ENCODE measurements around the gene TRAPPC6A.

Gene TRAPPC6A

DNA sequence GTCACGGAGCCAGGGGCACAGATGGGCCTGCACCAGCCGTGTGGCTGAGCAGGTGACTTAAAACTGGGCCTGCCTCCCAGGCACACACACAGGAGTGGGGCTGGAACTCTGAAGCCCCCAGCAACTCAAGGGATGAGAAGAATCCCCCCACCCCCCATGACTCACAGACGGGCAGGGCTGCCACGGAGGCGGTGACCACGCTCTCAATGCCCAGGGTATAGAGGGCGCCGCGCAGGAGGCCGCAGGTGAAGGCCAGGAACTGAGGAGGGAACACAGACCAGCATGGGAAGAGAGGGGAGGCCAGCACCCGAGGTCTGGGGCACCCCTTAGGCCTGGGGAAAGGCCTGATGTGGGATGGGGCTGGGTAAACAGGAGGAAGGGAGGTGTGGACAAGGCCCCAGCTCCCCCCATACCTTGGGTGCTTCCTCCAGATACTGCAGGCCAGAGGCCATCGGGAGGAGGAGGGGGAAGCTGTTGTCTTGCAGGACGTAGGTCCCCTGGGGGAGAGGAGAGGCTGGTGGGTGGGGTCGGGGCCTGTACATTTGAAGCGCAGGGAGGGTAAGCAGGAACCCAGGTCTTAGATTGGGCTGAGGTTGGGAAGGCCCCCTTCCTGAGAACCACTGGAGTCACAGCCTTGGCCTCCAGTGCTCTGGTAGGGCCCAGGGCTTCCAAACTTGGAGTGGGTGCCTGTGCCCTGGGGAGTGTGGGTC is 14.1 kb downstream of the TRAPPC6A start:
- DNase-seq (ENCODE audit: extremely low read depth in 1 of 2, low read depth in 1 of 2): no peak

- no peak for DNase-seq (ENCODE audit: extremely low read depth in 1 of 2, low read depth in 1 of 2)
Observed at GRCh38 chr19:45163156-45163555, 14.9 kb downstream of the TRAPPC6A start.

DNA sequence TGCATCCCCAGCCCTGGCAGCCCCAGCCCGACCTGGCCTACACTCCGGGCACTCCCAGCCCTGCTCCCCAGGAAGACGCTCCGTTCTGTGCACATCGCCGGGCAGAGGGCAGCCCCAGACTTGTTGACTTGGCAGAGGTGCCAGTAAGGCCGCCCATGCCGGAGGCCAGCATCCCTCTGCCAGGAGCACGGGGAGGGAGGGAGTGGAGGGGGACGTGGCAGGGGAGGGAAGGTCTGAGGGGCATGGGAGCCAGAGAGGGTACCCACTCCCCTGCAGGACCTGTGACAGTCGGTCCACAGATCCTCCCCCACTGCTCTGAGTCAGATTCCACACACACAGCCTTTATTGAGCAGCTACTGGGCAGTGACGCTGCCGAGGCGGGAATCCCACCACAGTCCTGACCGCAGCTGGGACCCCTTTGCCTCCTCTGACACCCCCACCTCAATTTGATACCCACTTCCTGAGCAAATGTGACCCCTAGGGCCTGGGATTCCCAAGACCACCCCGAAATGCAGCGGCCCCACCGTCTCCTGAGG is 15.4 kb downstream of the TRAPPC6A start:
- DNase-seq (ENCODE audit: extremely low read depth in 1 of 2, low read depth in 1 of 2): no peak

GRCh38 chr19:45161738-45162607 is 16.1 kb downstream of the TRAPPC6A start:
- DNase-seq (ENCODE audit: extremely low read depth in 1 of 2, low read depth in 1 of 2): no peak

DNA sequence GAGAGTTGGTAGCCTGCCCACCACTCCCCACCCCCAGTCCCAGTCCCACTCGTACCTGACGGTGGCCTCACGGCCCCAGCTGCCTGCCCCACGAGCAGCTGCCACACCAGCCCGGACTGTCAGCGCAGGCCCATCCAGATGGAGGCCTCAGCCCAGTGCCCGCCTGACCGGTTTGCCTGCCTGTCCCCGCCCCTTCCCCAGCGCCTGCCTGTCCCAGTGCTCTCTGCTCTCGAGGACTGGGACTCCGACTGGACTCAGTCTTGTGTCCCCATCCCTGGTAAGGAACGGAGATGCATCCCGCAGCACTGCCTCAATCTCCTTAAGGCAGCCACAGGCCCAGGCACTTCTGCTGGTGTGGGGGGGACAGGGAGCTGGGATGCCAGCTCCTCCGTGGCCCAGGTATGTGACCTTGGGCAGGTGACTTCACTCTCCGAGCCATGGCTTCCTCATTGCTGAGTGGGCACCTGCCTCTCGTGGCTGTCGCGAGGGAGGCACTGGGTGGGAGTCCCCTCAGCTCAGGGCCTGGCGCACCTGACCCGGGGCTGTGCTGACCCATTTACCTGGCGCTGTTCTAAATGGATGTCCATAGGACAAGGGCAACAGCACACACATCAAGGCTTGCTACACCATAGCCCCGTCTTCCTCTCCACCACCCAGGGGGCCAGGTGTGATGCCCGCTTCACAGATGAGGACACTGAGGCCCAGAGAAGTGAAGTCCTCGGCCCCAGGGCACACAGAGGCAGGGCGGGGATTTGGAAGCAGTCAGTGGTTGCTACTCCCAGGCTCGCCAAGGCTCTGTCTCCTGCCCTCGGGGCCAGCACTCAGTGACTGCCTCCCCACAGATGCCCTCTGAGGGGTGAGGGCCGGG is 16.9 kb downstream of the TRAPPC6A start, which contains the start of gene NKPD1:
Gene NKPD1 (minus strand): TSS at position 113 of the 868 bp plus-strand sequence. CDS start 832 bp downstream, outside the sequence.
- DNase-seq (ENCODE audit: extremely low read depth in 1 of 2, low read depth in 1 of 2): no peak

- no peak for DNase-seq (ENCODE audit: extremely low read depth in 1 of 2, low read depth in 1 of 2)
Observed at GRCh38 chr19:45159971-45160324, 18.1 kb downstream of the TRAPPC6A start.

GRCh38 chr19:45159210-45159970 is 18.6 kb downstream of the TRAPPC6A start:
- DNase-seq (ENCODE audit: extremely low read depth in 1 of 2, low read depth in 1 of 2): no peak

- DNase-seq (ENCODE audit: extremely low read depth in 1 of 2, low read depth in 1 of 2): no peak
Observed at GRCh38 chr19:45158503-45159209, 19.4 kb downstream of the TRAPPC6A start.

DNA sequence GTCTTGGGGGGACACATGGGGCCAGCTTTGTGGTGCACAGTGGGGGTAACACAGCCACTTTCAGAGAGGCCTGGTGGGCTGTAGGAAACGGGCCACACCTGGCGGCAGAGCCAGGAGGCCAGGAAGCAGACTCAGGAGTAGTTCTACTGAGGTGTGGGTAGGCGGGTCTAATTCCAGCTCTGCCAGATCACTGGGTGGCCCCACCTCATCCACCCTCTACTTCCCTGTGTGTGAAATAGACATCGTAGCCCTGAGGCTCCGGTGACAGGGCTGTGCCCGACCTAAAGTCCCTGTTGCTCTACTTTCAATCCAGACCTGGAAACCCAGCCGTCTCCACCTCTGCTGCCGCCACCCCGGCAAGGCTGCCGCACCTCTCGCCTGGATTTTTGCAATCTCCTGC is 21.3 kb downstream of the TRAPPC6A start:
- no peak for DNase-seq (ENCODE audit: extremely low read depth in 1 of 2, low read depth in 1 of 2)

- no peak for DNase-seq (ENCODE audit: extremely low read depth in 1 of 2, low read depth in 1 of 2)
Observed at GRCh38 chr19:45156011-45156630, 21.9 kb downstream of the TRAPPC6A start.

DNA sequence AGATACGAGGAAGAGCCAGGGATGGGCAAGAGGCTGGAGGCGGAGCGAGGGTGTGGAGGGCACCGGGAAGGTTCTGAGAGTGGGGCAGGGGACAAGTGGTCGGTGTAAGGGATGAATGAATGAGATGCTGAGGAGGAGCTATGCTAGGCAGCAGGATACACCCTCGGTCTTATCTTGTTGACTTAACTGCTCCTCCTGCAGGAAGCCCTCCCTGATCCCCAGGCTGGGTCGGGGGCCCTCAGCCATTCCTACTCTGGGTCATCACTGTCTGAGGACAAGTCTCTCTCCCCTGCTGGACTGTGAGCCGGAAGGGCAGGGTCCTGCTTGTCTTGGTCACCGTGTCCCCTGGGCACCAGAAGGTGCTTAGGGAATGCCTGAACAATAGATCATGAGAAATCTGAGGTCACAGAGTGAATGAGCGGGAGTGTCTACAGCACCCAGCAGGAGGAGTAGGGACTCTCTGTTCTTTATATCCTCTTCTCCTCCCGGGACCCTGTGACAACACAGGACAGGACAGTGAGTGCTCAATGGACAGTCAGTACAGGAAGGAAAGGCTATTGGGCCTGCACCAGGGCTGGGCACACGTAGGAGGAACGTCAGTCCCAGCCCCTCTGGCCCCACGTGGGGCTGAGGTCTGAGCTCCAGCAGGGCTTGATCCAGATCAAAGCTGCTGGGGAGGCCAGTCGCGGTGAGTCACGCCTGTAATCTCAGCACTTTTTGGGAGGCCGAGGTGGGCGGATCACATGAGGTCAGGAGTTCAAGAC is 23.8 kb downstream of the TRAPPC6A start:
- DNase-seq (ENCODE audit: extremely low read depth in 1 of 2, low read depth in 1 of 2): no peak

GRCh38 chr19:45153339-45154063 is 24.5 kb downstream of the TRAPPC6A start:
- DNase-seq (ENCODE audit: extremely low read depth in 1 of 2, low read depth in 1 of 2): no peak

DNA sequence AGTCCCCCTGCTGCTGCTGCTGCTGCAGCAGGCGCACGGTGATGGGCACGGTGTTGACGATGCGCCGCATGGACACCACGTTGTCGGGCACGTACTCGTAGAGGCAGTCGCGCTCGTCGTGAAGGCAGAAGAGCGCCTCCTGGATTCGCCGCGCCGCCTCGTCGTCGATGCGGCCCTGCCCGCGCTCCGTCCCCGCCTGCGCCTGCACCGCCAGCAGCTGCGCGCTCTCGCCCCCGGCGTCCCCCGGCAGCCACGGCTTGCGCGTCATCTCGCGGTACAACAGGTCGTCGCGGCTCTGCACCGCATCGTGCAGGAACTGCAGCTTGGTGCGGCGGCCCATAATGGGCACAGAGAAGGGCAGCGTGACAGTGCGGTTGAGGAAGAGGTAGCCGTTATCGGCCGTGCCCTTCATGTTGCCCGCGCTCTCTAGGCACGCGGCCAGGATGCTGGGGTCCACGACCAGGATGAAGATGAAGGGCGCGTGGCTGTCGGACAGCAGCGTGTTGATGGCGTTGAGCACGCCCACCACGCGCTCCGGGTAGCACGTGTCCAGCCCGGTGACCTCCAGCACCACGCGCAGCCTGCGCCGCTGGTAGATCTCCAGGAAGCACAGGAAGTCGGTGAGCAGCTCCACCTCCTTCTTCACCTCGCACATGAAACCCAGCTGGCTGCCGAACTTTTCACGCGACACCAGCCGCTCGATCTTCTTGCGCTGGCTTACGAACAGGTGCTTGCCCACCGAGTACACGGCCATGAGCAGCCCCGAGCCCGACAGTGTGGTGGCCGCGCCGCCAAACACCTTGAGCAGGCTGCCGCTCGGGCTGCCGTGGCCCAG is 25.3 kb downstream of the TRAPPC6A start:
- no peak for DNase-seq (ENCODE audit: extremely low read depth in 1 of 2, low read depth in 1 of 2)

DNA sequence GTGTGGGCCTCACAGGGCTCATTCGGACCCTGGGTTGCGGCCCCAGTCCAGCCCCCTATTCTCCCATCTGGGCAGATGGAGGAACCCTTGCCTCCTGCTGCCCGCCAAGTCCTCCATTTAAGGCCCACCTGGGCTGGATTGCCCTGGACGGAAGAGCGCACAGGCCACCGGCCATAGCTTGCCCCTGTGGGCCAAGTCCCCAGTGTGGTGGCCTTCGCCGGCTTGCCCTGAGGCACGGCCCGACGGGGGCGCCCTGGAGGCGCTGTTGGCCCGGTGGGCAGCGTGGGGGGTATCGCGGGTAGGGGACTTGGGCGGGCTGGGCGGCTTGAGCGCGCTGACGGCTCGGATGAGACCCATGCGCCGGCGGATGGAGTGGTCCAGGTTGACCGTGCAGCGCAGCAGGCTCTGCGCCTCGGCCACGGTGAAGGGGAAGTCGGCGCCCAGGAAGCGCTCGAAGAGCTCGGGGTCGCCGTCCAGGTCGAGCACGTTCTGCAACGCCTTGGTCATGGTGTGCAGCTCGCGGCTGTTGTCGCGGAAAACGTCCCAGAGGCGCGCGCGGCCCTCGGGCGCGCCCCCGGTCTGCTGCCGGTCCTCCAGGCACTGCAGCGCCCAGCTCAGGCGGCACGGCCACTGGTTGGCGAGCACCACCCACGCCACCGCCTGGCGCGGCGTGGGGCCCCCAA is 26.1 kb downstream of the TRAPPC6A start:
- no peak for DNase-seq (ENCODE audit: extremely low read depth in 1 of 2, low read depth in 1 of 2)

GRCh38 chr19:45151320-45151719 is 26.7 kb downstream of the TRAPPC6A start:
- no peak for DNase-seq (ENCODE audit: extremely low read depth in 1 of 2, low read depth in 1 of 2)

- DNase-seq (ENCODE audit: extremely low read depth in 1 of 2, low read depth in 1 of 2): no peak
Observed at GRCh38 chr19:45150751-45151281, 27.2 kb downstream of the TRAPPC6A start.

All from stimulated activated CD8-positive, alpha-beta memory T cell treated with anti-CD3 and anti-CD28 coated beads, Interleukin-7, amount 100 ng/mL, for 48 hours (primary cell).